Epithelial cell of proximal tubule (primary cell): ENCODE results near the gene IGF1R. TPM values are rescaled to one million over a fixed set of nuclear protein-coding genes. Genes with fewer than 3 reads are reported as not detected.
"Not testable (repeated sequence)": the region's sequence is repeated elsewhere in the genome, so short reads cannot be mapped to it uniquely, and the experiment has no call there.

Experiments used
- DNase-seq: peaks from one replicate; pipeline ENCODE4 v3.0.0-alpha.2; 2011; ENCODE audit warnings: low read depth
- H3K4me3 ChIP-seq: 2 replicates; pipeline ENCODE4 v1.5.1; 2011; ENCODE audit warnings: low read depth, mild to moderate bottlenecking, low read length
- total RNA-seq: library from RNA; depleted of rRNA; stranded (reverse); fragments of >200 nt; gene quantifications from 2 replicates; pipeline ENCODE4 v1.2.3, GENCODE V29; 2015
- TF ChIP-seq, protein P1 (sequence below): conservative IDR thresholded peaks from 2 replicates; pipeline ENCODE4 v1.5.1; 2012; ENCODE audit warnings: low read depth, mild to moderate bottlenecking, low read length

The IGF1R gene
- total RNA-seq, 1 donor from 2014 or later: 14.5 TPM

DNA sequence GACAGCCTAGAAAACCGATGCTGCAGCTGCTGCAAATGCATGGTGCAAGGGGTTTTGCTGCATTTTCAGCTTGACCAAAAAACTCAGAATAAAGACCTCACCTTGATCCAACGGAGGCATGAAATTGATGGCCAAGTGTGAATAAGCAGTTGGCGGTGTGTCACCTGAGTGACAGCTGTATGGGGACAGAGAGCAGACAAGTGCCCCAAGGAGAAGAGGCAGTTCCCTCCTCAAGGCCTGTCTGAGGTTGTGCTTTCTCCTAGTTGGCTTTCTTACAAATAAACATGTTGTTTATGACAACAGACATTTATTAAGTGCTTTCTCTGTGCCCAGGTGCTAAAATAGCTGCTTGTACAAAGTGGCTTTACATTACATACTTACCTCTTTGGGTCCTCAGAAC is 349.0 kb downstream of the IGF1R start:
- no peak for DNase-seq
- no peak overlapping the region for H3K4me3 ChIP-seq
- TF ChIP-seq, protein P1, sequence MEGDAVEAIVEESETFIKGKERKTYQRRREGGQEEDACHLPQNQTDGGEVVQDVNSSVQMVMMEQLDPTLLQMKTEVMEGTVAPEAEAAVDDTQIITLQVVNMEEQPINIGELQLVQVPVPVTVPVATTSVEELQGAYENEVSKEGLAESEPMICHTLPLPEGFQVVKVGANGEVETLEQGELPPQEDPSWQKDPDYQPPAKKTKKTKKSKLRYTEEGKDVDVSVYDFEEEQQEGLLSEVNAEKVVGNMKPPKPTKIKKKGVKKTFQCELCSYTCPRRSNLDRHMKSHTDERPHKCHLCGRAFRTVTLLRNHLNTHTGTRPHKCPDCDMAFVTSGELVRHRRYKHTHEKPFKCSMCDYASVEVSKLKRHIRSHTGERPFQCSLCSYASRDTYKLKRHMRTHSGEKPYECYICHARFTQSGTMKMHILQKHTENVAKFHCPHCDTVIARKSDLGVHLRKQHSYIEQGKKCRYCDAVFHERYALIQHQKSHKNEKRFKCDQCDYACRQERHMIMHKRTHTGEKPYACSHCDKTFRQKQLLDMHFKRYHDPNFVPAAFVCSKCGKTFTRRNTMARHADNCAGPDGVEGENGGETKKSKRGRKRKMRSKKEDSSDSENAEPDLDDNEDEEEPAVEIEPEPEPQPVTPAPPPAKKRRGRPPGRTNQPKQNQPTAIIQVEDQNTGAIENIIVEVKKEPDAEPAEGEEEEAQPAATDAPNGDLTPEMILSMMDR: no peak

DNA sequence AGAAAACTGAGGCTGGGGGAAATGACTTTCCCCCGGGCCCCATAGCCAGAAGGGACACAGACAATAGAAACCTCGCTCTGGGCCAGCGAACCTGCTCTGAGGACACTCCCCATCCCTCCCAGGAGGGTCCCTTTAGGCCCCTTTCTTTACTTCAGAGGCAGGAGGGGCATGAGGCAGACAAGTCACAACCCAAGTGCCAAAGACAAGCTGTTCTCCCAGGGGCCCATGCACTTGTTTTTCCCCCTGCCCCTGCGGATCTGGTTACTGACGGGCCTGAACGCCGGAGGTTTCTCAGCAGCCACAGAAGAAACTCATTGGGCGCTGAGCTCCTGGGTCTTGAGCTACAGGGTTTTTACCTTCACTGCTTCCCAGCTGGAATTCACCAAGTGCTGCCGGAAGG is 349.4 kb downstream of the IGF1R start:
- no peak overlapping the region for H3K4me3 ChIP-seq
- no peak for DNase-seq
- TF ChIP-seq, protein P1: no peak

DNA sequence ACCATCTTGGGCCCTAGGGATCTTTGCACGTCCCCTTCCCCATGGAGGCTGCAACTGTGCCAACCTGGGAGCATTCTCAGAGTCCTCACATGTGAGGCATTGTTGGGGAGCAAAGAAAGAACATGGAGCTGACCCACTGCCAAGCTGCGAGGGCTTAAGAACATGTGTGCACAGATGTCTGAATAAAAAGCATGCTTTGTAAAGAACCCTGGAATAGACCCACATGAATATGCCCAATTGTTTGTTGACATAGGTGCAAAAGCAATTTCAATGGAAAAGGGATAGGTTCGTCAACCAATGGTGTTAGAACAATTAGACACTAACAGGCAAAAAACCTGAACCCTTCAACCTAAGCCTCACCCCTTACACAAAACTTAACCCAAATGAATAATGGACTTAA is 349.9 kb downstream of the IGF1R start:
- no peak overlapping the region for H3K4me3 ChIP-seq
- TF ChIP-seq, protein P1: no peak
- no peak for DNase-seq

DNA sequence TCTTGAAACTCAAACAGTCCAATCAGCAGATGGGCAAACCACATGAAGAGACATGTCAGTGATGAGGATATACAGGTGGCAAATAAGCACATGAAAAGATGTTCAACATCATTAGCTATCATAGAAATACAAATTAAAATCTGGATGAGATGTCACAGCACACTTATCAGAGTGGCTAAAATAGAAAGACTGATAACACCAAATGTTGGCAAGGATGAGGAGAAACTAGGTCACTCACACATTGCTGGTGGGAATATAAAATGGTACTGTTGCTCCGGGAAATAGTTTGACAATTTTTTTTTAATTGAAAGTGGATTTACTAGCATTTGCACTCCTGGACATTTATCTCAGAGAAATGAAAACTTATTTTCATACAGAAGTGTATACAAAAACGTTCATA is 350.9 kb downstream of the IGF1R start:
- TF ChIP-seq, protein P1: no peak
- H3K4me3 ChIP-seq: no peak overlapping the region
- DNase-seq: no peak

DNA sequence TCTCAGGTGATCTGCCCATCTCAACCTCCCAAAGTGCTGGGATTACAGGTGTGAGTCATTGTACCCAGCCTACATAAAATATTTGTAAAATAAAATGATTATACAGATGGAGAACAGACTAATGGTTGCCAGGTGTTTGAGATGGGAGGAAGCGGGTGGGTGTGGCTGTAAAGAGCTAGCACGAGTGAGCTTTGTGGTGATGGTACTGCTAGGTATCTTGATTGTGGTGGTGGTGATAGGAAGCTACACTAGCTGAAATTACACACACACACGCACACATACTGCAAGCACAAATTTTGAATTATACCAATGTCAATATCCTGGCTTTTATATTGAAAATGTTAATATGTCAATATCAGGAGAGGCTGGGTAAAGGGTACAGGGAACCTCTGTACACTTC is 353.9 kb downstream of the IGF1R start:
- no peak for DNase-seq
- TF ChIP-seq, protein P1: no peak
- H3K4me3 ChIP-seq: no peak overlapping the region

DNA sequence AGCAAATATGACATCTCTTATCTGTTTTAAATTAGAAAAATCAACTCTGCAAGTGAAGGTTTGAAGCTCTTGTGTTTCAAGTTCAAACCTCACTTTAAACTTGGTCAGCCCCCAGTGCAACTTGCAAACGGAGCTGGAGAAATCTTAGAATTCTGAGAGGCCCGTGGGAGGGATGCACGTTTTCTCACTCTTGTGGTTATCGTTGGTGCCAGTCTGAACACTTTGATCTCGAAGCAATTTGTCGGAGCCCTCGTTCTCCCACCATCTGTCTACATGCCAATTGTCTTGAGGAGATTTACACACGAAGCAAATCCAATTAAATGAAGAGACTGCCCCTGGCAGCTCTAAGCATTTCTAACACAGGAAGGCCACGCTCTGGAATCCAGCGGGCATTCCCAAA is 355.0 kb downstream of the IGF1R start:
- DNase-seq, H3K4me3 ChIP-seq: not testable (repeated sequence)

DNA sequence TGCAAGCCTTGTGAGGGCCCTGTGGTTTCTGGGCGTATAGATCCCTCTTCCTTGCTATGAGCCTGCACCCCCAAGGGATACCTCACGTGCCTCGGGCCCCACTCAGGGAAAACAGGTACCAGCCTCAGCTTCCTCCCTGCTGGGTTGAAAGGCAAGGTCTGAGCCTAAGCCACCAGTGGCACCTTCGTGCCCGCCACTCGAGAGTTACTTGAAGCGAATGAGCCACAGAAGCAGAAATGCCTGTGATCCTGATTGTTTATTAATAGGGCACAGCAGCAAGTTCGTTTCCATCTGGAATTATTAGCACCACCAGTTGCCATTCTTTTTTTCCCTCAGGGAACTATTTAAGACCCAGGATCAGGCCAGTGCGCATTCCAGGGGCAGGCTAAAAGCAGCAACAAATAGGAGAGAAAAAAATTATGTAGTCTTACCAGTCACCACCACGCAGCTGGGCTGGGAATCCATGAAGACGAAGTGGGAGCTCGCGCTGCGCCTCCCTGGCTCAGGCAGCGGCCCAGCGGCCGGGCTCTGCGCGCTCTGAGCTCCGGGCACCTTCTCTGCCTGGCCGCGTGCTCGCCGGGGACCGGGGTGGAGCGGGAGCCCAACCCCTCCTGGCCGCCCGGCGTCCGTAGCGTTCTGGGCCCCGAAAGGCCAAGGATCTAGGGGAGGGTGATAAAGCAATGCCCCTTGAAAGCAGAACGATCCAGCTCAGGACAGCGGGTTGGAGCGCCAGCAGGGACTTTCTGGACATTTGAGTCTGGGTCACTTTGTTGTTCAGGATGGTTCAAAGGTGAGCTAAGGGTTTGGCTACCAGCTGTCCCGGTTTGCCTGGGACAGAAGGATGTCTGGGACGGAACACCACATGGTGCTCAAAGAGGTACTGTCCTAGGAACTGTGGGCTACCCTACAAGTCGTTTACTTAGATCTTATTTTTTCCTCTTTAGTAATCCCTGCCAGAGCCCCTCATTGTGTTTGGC is 356.9 kb downstream of the IGF1R start:
- DNase-seq, H3K4me3 ChIP-seq: not testable (repeated sequence)

DNA sequence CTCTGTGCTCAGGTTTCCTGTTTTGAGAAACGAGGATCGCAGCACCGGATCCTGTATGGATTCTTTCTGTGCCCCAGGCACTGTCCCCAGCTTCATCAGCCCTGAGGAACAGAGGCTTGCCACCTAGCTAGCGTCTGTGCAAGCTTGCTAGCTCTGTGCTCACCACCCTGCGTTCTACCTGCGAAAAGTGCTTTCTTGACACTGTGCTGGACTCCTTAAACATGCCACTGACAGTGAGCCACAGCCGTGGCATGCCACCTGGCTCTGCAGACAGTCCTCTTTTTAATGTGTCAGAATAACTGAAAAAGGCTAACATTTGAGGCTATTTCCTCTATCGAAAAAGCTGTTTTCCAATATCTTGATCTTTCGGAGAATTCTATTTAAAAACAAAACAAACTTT is 357.8 kb downstream of the IGF1R start:
- DNase-seq: no peak
- H3K4me3 ChIP-seq: no peak overlapping the region
- TF ChIP-seq, protein P1: no peak
